ENCODE results near the gene CCL3.

GRCh38 chr17:36071751-36072150, 18.2 kb downstream of the CCL3 start:
- TF ChIP-seq RFX5 (IDR thresholded peaks at IDR 0.05; ENCODE audit: low read depth, low read length) (no peak), USF2 (IDR thresholded peaks at IDR 0.05; ENCODE audit: low read depth, low read length) (no peak), ELK1 (IDR thresholded peaks at IDR 0.05; ENCODE audit: borderline replicate concordance, low read depth, low read length) (no peak), CTCF (conservative IDR thresholded peaks at IDR 0.05; ENCODE audit: low read depth, low read length) (no peak), POLR2A (IDR thresholded peaks at IDR 0.05; ENCODE audit: low read depth, low read length) (no peak), MAFK (IDR thresholded peaks at IDR 0.05; ENCODE audit: low read depth, low read length) (no peak), RCOR1 (IDR thresholded peaks at IDR 0.05; ENCODE audit: insufficient replicate concordance, low read length) (no peak), RAD21 (IDR thresholded peaks at IDR 0.05; ENCODE audit: low read length) (no peak), FOS (IDR thresholded peaks at IDR 0.05; ENCODE audit: low read depth, low read length) (no peak), CHD1 (IDR thresholded peaks at IDR 0.05; ENCODE audit: low read depth, low read length) (no peak), SMC3 (IDR thresholded peaks at IDR 0.05; ENCODE audit: low read depth, low read length) (no peak)
